ENCODE measurements around the gene EIF4G2.

- TF ChIP-seq CTCF (IDR thresholded peaks at IDR 0.05 in 4 of 5, conservative IDR thresholded peaks at IDR 0.05 in 1 of 5) (no peak), POLR2A (IDR thresholded peaks at IDR 0.05) (no peak)
These were observed 44.3 kb downstream of the EIF4G2 start for GRCh38 chr11:10764412-10764811.

Data from gastrocnemius medialis (tissue), 4 donors.